GM21390 (cell line): ENCODE measurements around the gene HEYL.

Experiments used
- ATAC-seq: cut with Tn5 transposase; IDR thresholded peaks from one replicate; pipeline ENCODE4 v1.9.1; 2021; ENCODE audit not compliant: unreplicated experiment

The HEYL gene

DNA sequence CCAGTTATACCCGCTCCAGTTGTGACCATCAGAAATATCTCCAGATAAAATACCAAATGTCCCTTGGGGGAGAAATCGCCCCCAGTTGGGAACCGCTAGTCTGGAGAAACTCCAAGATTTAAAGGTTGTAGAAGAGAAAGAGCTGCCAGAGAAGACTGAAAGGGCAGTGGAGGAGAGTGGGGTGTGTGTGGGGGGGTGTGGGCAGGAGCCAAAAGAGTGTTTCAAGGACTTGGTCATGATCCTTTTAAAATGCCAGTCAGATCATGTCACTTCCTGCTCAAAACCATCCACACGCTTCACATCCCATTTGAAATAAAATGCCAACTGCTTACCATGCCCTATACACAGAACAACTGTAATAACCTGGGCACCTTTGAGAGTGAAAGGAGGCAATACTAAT is 3.4 kb upstream of the HEYL start:
- no peak for ATAC-seq

DNA sequence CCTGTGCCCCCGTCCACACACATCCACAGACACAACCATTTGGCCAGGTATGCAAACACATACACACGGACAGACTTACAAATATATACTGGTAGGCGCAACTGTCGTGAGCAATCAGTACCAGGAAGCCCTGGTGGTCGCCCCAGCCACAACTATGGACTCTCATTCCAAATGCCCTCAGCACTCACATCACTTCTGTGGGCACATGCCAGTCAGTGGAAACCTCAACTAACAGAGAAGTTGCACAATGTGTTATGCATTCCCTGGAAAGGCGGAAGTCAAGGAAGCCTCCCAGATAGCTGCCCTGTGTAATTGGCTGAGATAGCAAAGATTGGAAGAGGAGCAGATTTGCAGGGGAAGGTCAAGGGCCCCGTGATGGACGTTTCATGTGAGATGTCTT is 1.4 kb upstream of the HEYL start:
- no peak for ATAC-seq

DNA sequence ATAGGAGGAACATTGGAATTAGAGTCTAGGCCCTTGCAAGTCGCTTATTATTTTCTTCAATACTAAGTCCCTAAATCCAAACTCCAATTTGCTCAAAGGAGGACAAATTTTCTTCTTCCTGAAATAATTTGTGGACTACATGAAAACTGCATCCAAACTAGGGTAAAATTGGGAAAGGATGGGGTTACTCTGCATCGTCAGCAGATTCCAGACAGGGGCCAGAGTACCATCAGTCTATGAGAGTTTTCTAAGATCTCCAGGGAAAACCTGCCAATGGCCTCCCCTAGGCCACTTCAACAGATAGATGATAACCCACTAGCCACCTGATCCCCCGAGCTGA is 508 bp downstream of the HEYL start:
- ATAC-seq, result no peak

DNA sequence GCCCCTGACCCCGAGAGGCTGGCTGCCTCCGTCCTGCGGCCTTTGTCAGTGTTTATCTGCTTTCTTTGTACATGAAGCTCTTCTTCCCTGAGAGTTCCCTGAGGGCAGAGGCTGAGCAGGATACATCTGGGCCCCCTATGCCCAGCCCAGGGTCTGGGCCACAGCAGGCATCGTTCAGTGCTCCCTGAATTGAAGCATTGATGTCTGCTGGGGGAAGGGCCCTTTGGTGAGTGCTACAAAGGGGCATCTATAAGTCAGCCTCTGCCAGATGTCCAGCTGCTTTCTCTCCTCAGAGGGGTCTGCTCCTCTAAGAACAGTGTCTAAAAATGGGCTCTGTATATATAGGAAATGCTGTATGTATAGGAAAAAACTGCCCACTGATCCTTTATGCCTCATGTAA is 2.1 kb downstream of the HEYL start:
- no peak for ATAC-seq

DNA sequence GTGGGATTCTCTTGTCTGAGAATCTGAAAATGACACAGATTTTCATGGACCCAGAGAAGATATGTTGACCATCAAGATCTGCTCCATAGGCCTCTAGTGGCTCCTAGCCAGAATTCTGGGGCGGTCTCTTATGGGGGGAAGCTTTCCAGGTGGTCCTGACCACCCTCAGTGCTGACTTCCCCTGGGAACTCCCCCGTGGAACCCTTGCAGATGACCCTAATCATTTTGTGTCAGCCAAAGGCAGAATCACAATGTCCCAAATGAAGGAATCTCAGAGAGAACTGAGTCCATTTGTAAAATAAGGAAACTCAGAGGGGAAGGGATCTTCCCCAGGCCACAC is 3.6 kb downstream of the HEYL start:
- no peak for ATAC-seq

DNA sequence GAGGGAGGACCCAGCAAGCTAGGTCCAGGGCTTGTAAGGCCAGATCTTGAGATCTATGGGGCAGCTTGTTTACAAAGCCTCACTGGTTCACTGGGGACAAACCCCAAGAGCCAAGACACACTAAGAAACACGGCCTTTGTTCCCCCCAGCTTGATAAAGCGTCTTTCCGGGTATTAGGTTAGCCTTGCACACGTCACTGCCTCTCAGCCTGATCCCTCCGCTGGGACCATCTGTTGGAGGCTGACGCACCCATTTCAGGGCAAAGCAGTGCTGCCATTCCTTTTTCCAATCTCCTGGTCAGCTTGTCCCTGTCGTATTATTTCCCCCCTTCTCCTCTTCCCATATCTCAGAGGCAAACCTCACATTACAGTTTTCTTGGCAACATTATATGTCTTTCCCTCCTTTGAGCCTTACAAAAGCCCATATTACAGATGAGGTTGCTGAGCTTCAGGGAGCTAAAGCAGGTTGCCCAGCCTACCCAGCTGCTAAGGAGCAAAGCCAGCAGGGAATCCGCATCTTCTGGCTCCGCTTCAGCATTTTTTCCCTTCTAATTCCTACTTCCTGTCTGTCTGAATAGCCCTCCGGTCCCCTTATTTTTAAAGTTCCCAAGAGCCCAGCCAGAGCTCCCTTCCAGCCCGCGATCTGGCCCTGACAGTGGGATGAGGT is 4.1 kb downstream of the HEYL start:
- ATAC-seq, result no peak

DNA sequence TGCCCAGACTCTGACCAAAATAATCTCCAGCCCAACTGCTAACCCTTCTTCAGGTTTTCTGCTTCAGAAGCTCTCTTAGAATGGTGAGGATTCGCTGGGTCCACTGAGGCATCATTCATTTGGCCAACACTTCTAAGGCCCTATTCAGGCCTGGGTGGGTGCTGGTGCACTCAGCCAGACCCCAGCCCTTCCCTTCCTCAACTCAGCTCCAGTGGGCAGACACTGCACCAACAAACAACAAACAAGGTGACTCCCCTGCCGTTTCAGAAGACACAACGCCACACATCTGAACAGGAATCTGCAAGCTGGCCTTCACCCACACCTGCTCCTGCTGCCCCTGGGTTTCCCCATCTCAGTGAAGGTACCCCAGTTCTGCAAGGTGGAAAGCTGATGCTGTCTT is 6.0 kb downstream of the HEYL start:
- no peak for ATAC-seq

DNA sequence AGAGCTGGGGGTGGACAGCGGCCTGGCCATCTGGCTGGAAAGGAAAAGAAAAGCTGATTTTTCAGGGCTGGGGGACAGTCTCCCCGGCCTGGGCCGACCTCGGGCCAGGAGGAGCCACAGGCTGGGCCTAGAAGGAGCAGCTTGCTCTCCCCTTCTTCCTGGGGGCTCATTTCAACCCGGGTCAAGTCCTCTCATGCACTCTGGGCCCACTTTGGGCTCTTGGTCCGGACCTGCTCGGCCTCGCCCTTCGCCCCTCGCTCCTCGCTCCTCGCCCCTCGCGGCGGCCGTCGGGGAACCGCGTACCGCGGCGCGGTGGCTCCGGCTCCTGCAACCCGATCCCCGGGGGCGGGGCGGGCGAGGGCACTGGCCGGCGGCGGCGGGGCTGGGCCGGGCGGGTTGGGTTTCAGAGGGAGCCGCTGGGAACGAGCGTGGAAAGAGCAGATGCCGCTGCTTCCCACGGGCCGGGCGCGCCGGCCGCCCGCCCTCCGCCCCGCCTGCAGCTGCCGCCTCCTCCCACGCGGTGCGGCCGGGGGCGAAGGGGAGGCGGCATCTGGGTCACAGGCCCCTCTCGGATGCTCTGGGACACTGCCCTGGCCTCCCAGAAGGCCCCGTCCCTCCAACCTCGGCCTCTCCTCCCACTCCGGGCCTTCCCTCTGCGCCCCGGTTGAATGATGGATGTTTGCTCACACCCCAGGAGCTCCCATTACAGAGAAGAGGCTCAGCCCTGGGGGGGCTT is 6.6 kb downstream of the HEYL start:
- ATAC-seq, result no peak

DNA sequence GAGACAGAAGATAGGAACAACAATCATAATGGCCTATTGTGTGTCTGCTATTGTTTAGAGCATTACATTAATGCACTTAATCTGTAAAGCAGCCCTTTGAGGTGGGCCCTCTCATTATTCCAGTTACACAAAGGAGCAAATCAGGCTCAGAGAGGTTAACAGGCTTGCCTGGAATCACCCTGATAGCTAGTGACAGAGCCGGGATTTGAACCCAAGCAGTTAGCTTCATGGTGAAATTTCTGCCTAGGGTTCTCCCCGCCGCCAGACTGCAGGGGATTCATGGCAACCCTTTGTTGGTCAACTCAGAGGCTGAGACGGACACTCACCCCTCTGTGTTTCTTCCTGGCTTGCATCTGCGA is 7.1 kb downstream of the HEYL start:
- no peak for ATAC-seq

DNA sequence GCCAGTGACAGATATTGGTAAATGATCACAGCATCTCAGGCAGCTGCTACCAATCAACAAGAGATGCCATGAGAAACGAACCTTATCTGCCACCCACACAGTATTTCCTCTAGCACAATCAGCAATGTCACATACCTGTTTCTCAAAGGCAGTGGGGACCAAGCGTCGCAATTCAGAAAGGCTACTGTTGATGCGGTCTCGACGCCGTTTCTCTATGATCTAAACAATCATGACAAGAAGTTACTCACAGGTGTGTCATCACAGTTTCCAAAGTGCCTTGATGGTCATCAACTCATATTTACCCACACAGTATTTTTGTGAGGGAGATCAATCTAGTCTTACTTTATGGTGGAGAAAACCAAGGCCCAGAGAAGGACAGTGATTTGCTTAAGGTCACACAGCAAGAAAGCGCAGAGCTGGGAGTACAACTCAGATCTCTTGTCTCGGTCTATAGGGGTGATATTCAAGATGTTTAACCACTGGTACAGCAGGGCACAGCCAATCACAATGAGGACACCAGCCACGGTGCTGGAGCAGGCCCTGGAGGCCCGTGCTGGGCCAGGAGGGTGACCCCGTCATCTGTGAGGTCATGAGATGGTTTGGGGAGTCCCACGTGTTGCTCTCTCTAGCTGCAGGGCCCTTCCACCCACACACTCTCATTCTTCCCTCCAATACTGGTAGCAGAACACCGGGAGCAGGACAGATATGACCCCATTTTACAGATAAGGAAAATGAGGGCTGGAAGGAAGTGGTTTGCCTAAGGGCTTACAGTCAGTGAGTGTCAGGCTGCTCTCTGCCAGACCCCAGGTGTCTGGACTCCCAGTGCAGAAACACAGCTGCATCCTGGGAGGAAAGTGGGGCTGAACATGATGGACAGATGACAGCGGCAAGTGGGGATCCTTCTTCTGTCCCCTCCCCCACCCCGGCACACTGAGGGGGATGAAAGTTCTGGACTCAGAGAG is 7.8 kb downstream of the HEYL start:
- ATAC-seq, result no peak

DNA sequence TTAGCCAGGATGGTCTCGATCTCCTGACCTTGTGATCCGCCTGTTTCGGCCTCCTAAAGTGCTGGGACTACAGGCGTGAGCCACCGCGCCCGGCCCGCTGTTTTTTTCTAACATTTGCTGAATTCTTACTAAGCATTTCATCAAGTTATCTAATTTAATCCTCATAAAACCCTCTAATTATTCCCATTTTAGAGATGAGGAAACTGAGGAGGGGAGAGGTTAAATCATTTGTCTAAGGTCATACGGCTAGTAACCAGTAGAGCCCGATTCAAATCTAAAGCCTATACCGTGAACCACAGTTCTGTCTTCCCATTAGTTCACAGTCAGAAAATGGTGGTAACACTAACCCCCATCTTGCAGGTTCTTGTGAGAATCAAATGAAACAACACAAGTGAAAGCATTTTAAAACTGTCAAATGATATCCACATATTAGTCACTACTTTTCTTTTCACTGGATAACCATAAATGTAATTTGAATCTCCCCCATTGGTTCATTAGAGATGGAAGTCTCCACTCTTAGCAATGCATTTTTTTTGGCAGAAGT is 10.6 kb downstream of the HEYL start:
- ATAC-seq, result no peak

DNA sequence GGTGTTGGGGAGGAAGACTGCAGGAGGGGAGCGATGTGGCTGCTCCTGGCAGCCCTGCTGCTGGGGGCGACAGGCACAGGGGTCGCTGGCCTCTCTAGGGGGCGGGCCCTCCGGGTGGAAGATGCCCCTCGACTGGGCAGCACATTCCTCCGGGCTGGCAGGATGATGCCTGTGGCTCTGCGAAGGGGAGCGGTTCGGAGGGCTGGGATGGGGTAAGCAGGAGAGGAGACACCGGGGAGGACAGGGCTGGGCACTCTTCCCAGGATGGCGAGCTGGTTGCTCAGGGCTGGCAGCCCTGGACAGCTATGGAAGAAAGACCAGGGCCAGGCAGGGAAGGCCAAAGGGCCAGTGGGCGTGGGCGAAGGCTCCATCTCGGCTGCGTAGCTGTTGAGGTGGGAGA is 12.8 kb downstream of the HEYL start:
- no peak for ATAC-seq

DNA sequence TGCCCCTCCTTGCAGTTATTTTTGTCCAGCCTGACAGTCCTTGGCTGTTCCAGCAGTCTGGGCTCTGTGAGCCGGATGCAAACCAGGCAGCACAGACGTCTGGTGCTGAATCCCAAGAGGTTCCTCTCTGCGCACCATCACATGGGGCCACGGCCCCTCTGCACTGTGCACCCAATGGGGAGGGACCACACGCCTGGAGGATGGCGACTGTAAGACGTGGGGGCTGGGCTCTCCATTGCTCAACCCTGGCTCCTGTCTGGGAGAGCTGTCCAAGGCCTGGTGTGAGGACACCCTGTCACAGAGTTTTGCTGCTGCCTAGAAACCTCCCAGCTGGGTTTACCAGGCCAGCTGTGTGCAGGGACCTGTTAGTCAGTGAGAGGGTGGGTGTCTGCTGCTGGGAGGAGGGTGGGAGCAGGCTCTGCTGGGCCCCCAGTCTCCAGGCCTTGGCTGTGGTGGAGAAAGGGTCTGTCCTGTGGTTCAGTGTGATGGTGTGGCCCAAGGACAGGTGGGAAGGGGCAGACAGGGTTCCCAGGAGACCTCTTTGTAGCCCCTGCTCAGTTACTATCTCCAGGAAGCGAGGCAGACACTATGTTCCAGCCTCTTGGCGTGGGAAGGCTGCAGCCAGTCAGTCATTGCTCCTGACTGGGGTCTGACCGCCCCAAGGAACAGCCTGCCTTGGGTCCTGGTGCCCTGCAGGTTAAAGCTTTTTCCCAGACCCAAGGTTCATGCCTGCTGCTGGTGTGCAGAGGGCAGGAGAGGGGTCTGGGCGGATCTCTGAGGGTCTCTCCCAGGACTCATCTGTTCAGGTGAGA is 13.8 kb downstream of the HEYL start:
- ATAC-seq, result no peak

DNA sequence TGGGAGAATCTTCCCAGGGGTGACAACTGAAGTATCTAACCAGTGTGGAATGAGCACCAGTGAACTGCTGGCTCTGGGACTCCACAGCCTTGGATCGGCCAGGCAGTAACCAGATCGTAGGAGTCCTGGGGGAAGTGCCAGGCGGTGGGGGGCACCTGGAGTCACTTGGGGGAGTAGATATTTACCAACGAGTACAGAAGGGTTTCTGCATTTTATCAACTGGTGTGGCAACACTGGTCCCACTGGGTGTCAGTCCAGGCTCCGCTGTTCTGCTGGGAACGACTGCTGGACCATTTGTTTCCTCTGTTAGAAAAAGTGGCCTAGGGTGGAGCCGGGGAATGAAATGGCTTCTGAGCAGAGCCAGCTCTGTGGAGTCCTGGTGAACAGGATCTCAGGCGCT is 14.4 kb downstream of the HEYL start:
- ATAC-seq, result no peak

DNA sequence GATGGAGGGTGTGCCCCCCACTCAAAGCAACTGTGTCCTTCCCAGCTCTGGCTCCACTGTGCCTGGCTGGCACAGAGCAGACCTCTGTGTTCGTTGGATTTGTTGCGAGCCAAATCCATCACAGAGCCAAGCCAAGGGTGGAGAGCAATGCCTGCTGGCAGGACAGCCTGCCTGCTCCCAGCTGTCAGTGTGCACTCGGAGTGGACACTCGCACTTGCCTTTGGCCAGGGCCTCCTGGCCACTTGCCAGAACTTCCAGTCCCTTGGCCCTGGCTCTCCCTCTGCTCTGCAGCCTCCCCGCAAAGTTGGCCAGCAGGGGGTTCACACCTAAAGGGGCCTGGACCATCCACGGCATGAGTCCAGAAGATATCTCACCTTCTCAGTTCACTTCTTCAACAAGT is 16.4 kb downstream of the HEYL start:
- ATAC-seq, result no peak

DNA sequence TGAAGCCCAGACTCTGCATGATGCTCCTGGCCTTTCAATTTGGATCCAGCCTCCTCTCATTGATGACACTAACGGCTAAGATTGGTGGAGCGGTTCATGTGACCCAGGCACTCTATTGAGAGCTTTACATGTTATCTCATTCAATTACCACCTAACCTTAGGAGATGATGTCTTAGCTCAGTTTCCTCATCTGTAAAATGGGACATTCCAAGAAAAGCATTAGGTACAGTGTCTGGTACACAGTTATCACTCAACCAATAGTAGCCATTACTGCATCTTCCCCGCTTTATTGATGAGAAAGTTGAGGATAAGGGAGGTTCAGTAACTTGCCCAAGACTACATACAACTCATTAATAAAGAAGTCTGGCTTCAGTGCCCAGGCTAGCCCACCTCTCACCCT is 17.0 kb downstream of the HEYL start:
- ATAC-seq, result no peak

DNA sequence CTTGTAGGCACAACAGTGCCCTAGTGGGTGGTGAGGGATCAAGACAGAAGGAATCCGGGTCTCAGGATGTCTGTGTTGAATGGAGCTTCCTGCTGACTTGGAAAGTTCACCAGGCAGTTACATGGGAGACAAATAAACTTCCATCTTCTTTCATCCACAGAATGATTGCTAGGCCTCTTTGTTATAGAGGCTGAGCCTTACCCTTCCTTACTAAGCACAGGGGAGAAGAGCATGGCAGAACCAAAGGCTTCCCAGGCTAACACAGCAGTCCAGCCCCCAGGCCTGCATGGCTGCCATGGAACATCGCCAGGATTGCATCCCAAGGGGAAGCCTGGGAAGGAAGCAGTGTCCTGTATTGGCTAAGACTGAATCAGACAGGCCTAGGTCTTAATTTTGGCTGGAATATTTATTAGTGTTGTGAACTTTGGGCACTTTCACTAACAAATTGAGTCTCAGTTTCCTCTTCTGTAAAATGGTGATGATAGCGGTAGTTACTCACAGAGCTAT is 18.7 kb downstream of the HEYL start:
- no peak for ATAC-seq

DNA sequence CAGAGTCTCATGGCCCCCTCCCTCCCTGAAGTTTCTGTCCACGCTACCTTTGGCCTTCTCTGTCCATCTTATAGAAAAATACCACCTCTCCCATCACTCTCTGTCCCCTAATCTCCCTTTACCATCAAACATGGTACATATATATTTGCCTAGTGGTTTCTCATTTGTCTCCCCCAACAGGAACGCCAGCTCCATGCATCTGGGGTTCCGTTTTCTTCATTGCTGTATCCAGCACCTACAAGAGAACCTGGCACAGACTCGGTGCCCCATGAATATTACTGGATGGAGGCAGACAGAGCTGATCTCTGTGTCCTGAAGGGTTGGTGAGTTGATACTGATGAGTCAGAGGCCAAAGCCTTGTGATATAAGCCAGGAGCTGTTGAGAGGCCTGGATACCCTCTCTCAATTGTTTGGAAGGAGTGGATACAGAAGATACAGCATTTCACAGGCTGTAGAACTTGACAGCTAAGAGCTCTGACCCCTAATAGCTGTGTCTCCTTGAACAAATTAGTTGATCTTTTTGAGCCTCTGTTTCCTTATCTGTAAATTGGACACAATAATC is 21.9 kb downstream of the HEYL start:
- ATAC-seq, result no peak

DNA sequence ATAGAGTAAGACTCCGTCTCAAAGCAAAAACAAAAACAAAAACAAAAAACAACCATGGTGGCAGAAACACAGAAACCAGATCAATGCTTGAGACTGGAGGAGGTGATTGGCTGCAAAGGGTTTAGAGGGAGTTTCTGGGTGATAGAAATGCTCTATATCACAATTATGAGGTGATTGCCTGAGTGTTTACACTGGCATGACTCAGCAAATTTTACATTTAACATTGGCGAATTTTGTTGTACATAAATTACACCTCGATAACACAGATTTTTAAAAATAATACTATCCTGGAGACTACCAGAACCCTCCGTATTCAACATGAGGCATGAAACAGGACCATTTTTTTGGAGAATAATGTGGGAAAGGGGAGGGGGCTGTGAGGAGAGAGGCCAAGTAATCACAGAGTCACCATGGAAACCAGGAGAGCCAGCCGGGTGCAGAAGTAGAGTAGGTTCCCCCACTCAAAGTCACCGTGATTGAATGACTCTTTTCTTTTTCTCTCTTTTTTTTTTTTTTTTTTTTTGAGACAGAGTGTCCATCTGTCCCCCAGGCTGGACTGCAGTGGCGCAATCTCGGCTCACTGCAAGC is 24.3 kb downstream of the HEYL start:
- ATAC-seq, result no peak

DNA sequence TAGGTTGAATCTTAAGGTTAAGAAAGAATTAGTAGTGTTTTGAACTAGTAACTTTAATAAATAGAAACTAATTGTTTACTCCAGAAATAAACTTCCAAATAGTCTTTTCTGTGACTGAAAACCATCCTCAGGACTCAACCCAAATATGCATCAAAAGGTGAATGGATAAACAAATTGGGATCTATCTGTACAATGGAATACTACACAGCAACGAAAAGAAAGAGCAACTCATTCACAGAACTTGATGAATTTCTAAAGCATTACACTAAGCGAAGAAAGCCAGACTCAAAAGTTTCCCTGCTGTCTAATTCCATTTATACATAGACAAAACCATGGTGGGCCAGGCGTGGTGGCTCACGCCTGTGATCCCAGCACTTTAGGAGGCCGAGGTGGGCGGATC is 25.0 kb downstream of the HEYL start:
- no peak for ATAC-seq
